OCI-LY7 (cell line): Measurements from ENCODE around the gene HNRNPL. TPM values are rescaled to one million over a fixed set of nuclear protein-coding genes. Genes with fewer than 3 reads are reported as not detected.
A peak's percentile ranks its signal among the peaks of the same experiment; 100 is the strongest.
"Not testable (repeated sequence)": the region's sequence is repeated elsewhere in the genome, so short reads cannot be mapped to it uniquely, and the experiment has no call there.

ENCODE experiments used
- BruUV-seq: library from RNA; stranded (reverse); fragments of 400-500 nt; replicated peaks from 2 replicates; lab custom pipeline; 2021; lab: Mats Ljungman, UMichigan
- CTCF ChIA-PET: fragments of 300-600 bp; sonication (Branson Sonifier 250); formaldehyde crosslinking; loops from one replicate; lab custom pipeline; 2022; ENCODE audit warnings: antibody characterized with exemption; ENCODE audit not compliant: unreplicated experiment; lab: Charles Lee
- POLR2A ChIA-PET: fragments of 300-600 bp; sonication (Branson Sonifier 250); formaldehyde crosslinking; loops from one replicate; lab custom pipeline; 2022; ENCODE audit warnings: antibody characterized with exemption; lab: Charles Lee
- DNase-seq: peaks from one replicate; pipeline ENCODE4 v3.0.0-alpha.2; 2015; ENCODE audit warnings: low spot score
- H2AFZ ChIP-seq: fragments of 200-600 bp; sonication (generic), shearing (Covaris generic); 2 replicates; pipeline ENCODE4 v1.6.1; 2014; ENCODE audit warnings: mild to moderate bottlenecking, antibody characterized with exemption, low read length, moderate library complexity
- H3K27ac ChIP-seq: fragments of 200-600 bp; sonication (generic); 2 replicates; pipeline ENCODE4 v1.5.1; 2014; ENCODE audit warnings: mixed run types, low read depth, mild to moderate bottlenecking, moderate library complexity, low read length, inconsistent platforms; ENCODE audit not compliant: poor library complexity, severe bottlenecking
- H3K36me3 ChIP-seq: fragments of 200-600 bp; sonication (generic); 2 replicates; pipeline ENCODE4 v1.6.1; 2014; ENCODE audit warnings: mild to moderate bottlenecking, antibody characterized with exemption, low read length, moderate library complexity, mixed read lengths; ENCODE audit not compliant: insufficient read depth
- H3K4me1 ChIP-seq: fragments of 200-600 bp; sonication (generic); 2 replicates; pipeline ENCODE4 v1.5.1; 2014; ENCODE audit warnings: mild to moderate bottlenecking, low read length; ENCODE audit not compliant: insufficient read depth, poor library complexity, severe bottlenecking
- H3K4me2 ChIP-seq: fragments of 200-600 bp; sonication (generic); 2 replicates; pipeline ENCODE4 v1.6.1; 2014; ENCODE audit warnings: mild to moderate bottlenecking, low read length
- H3K4me3 ChIP-seq: fragments of 200-600 bp; sonication (generic); 2 replicates; pipeline ENCODE4 v1.5.1; 2014; ENCODE audit warnings: mild to moderate bottlenecking, low read depth, low read length; ENCODE audit not compliant: poor library complexity, severe bottlenecking
- H3K79me2 ChIP-seq: fragments of 200-600 bp; sonication (generic); 2 replicates; pipeline ENCODE4 v1.6.1; 2016; ENCODE audit warnings: low read depth, mild to moderate bottlenecking, low read length, moderate library complexity, mixed read lengths; ENCODE audit not compliant: insufficient read depth
- H3K9me2 ChIP-seq: fragments of 200-600 bp; sonication (generic); 2 replicates; pipeline ENCODE4 v1.6.1; 2016; ENCODE audit warnings: mild to moderate bottlenecking, low read length, mixed read lengths; ENCODE audit not compliant: insufficient read depth
- H3K9me3 ChIP-seq: fragments of 200-600 bp; sonication (generic); 2 replicates; pipeline ENCODE4 v1.6.1; 2014; ENCODE audit warnings: mild to moderate bottlenecking, mixed run types, low read length, mixed read lengths
- H4K20me1 ChIP-seq: fragments of 200-600 bp; sonication (generic); 2 replicates; pipeline ENCODE4 v1.6.1; 2014; ENCODE audit warnings: mild to moderate bottlenecking, antibody characterized with exemption, low read length, moderate library complexity, mixed read lengths; ENCODE audit not compliant: insufficient read depth
- CTCF ChIP-seq: fragments of 200-600 bp; sonication (generic); conservative IDR thresholded peaks from 2 replicates; pipeline ENCODE4 v1.5.1; 2014; ENCODE audit warnings: mild to moderate bottlenecking, antibody characterized with exemption, low read length, moderate library complexity, mixed read lengths
- EZH2phosphoT487 ChIP-seq: fragments of 200-600 bp; sonication (generic); IDR thresholded peaks from 2 replicates; pipeline ENCODE4 v1.6.1; 2018; ENCODE audit warnings: low read depth, borderline replicate concordance, mild to moderate bottlenecking, mixed run types, antibody characterized with exemption, low read length, moderate library complexity, mixed read lengths
- intact Hi-C: fragments of 100-400 bp; cut with micrococcal nuclease; formaldehyde crosslinking; loops from one replicate; pipeline ENCODE4 v1.10.0; 2022; ENCODE audit not compliant: unreplicated experiment
- total RNA-seq, 2 experiments: library from RNA; depleted of rRNA in 1 of 2; stranded (reverse); fragments of >200 nt in 1 of 2; shearing (Covaris generic) in 1 of 2; gene quantifications; 2 replicates each; pipeline ENCODE4 v1.2.3, GENCODE V29; 2014 to 2022

Gene HNRNPL
- total RNA-seq, 2 experiments from 2014 or later, result 263 to 655 TPM

- intact Hi-C loops, result no loop called here
- no peak overlapping the region for H3K4me3 ChIP-seq
- H2AFZ ChIP-seq, result no peak overlapping the region
- H3K9me3 ChIP-seq, result no peaks in the 10 kb centered on the region
- CTCF ChIA-PET, result interaction anchor here (0.6 kb wide), 1 partner anchor 152 kb away, joined by 6 read pairs; no protein-coding TSS in a partner anchor
- H3K36me3 ChIP-seq, result no peaks in the 10 kb centered on the region
- TF ChIP-seq EZH2phosphoT487 (no peak), CTCF (0 out of 2 replicates have a peak, but pooled peaks have one; percentile 17)
- no peaks in the 10 kb centered on the region for H4K20me1 ChIP-seq
- peaks cover 26% of the 10 kb centered on the region for H3K4me1 ChIP-seq
- H3K9me2 ChIP-seq, result no peaks in the 10 kb centered on the region
- POLR2A ChIA-PET, result interaction anchor here (0.6 to 1.1 kb wide), 2 partner anchors 9 to 12 kb away, joined by 4 read pairs; no protein-coding TSS in a partner anchor
- BruUV-seq, result TSS peak; percentile 47
- no peaks in the 10 kb centered on the region for H3K79me2 ChIP-seq
- H3K27ac ChIP-seq, result no peak overlapping the region
- no peak overlapping the region for H3K4me2 ChIP-seq
- no peak for DNase-seq
Measured at GRCh38 chr19:38875656-38876395, 26.0 kb upstream of the HNRNPL start.

- POLR2A ChIA-PET, H3K4me2 ChIP-seq, H3K9me2 ChIP-seq, CTCF ChIA-PET, H3K4me3 ChIP-seq, H2AFZ ChIP-seq, H3K9me3 ChIP-seq, H3K27ac ChIP-seq, intact Hi-C loops, H4K20me1 ChIP-seq, DNase-seq, BruUV-seq, H3K36me3 ChIP-seq: not testable (repeated sequence)
- H3K79me2 ChIP-seq, result peaks cover 12% of the 10 kb centered on the region; the same call in 1 of the 2 replicates
- peaks cover 35% of the 10 kb centered on the region for H3K4me1 ChIP-seq
Measured at GRCh38 chr19:38873400-38873799, 23.6 kb upstream of the HNRNPL start.

GRCh38 chr19:38870612-38871011 lies 20.8 kb upstream of the HNRNPL start:
- Histone ChIP-seq H3K27ac (no peak overlapping the region), H3K4me1 (peaks cover 48% of the 10 kb centered on the region), H3K9me3 (no peaks in the 10 kb centered on the region), H4K20me1 (no peaks in the 10 kb centered on the region), H3K4me3 (peak overlapping the region; percentile 73), H3K4me2 (peak overlapping the region; percentile 99), H2AFZ (no peak overlapping the region), H3K9me2 (no peaks in the 10 kb centered on the region), H3K79me2 (peaks cover 12% of the 10 kb centered on the region; the same call in 1 of the 2 replicates), H3K36me3 (peaks cover 4% of the 10 kb centered on the region; the same call in 1 of the 2 replicates)
- intact Hi-C loops, result no loop called here
- CTCF ChIA-PET, result no interaction called here
- no peak for DNase-seq
- no TSS peak for BruUV-seq
- TF ChIP-seq CTCF (no peak), EZH2phosphoT487 (no peak)
- POLR2A ChIA-PET, result interaction anchor here (1.2 kb wide), 1 partner anchor 13 kb away, joined by 4 read pairs; no protein-coding TSS in a partner anchor
